HG03045 (cell line): ENCODE results near the gene SPO11.

Source experiments
- ATAC-seq: cut with Tn5 transposase; IDR thresholded peaks from one replicate; pipeline ENCODE4 v1.9.1; 2021; ENCODE audit warnings: mild to moderate bottlenecking, moderate library complexity; ENCODE audit not compliant: unreplicated experiment

SPO11 gene

DNA sequence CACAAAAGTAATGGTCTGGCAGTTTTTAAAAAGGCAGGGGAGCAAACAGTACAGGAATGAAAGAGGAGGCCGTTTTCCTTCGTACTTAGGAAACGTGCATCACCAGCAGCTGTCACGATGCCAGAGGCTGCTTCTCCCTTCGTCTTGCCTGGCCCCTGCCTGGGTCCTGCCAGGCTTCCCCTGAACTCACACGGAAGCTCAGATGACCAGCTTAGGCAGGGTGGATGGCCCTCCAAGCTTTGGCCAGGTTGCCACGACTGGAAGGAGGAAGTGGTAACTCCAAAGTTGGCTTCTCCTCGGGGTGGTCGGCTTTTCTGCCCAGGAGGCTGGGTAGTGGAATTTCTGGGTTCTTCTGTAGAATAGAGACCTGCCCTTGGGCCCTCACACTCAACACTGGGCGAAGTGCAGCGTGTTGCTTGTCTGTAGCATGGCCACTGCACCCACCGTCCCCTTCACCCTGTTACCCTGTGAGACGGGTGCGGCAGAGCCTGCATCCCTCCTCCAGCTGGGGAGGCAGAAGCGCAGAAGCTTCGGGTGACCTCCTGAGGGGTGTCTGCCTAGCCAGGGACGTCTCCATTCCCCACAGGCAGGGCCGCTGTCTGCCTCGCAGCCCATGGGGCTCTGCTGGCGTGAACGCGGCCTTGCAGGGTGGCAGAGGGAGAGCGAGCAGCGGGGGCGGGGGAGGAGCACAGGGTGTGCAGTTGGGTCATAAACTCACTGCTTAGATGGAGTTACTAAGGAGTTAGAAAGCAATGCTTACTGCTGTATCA lies 43.2 kb downstream of the SPO11 start:
- no peak for ATAC-seq

DNA sequence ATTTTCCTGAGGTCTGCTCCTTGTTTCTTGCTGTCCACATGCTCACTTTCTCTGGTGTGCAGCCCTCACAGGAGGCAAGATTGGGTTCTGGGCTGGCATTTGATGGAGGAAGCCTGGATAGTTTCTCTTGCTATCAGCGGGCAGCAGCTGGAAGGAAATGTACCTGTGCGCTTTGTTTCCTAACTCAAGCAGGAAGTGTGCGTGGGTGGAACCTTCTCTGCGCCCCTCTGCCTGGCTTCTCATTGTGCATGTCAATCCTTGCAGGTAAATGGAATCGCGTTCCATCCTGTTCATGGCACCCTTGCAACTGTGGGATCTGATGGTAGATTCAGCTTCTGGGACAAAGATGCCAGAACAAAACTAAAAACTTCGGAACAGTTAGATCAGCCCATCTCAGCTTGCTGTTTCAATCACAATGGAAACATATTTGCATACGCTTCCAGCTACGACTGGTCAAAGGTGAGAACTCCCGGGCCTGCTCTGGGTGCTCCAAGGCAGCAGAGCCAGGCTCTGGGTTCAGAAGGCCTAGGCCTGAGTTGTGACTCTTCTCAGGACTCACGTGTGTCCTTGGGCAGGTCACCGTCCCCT lies 44.8 kb downstream of the SPO11 start:
- no peak for ATAC-seq

DNA sequence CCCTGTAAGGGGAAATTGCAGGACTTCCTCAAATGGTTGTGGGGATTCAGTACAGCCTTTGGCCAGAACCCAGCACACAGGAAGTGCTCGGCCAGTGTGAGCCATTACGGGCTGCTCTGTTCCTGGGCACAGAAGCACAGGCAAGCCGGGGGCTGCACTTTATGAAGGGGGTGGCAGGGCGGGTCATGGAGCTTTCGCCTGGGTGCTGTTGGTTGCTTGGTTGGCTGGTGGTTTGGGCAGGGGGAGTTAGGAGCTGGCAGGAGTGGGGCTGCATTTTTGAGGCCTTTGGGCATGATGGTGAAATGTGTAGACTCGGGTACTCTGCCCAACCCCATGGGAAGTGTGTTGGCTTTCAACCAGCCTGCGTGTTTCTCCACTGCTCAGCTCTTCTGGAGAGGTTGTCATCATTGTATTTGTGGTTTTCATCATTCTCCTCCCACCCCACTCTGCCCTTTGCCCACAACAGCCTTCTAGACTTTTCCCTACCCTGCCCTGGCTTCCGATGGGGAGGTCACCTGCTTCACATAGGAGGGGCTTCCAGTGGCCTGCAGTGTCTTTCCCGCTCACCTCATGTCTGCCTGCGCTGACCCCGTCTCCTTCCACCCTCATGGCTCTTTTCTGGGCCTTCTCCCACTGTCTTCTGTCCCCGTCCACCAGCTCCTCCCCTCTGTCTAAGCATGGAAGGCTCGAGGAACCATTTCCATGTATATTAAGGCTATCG lies 45.5 kb downstream of the SPO11 start:
- no peak for ATAC-seq

DNA sequence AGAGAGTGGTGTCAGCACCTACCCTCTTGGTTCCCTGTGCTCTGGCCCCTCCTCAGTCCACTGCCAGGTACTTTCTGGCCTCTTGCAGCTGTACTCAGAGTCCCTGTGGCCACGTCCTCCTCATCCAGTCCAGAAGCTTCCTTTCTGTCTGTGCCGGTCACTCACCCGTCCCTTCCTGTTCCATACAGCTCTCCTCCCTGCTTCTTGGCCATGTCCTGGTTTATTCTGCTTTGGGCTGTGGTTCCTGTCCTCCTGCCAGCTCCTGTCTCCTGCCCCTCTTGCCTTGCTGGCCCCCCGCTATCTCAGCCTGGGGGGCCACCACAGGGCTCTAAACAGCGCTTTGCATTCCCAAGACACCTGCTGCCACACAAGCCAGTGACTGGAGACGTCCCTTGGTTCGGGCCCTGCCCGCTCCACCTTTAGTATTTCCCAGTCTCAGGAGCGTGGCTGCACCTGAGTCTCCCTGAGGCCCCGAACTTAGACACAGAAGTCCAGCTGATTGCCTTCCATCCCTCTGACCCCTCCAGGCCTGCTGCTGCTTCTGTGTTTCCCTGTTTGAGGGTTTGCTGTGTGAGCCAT lies 46.1 kb downstream of the SPO11 start:
- no peak for ATAC-seq

DNA sequence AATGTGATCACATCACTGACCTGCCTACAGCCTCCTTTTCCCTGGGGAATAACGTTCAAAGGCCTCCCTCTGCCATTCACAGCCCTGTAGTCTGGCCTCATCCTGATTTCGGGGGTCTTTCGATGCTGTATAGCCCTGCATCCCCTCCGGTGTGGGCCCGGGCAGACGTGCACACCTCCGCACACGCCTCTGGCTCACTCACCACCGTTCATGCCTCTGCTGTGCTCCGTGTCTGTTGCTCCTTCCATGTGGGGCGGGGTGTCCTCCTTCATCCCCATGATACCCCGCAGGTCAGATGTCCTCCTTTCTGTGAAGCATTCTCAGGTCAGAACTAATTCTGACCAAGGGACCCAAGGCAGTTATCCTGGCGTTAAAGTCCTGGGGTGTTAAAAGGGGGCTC lies 47.7 kb downstream of the SPO11 start:
- ATAC-seq = no peak

DNA sequence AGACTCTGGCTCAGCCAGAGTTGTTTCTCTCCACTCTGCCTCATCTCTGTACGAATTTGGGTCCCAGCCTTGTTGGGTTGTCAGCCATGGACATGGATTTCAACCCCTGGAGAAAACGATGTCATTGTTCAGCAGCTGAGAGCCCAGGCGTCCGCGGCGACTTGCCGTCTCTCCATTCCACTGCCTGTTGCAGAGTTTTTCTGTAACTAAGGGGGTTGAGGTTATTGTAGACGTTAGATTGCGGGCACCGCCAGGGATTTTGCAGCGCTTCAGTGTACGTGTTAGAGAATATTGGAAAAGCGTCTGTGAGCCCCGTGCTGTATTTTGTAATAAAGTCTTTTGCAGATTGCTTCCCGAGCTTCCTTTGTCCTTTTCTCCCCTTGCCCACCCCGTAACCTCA lies 48.5 kb downstream of the SPO11 start:
- ATAC-seq = no peak

DNA sequence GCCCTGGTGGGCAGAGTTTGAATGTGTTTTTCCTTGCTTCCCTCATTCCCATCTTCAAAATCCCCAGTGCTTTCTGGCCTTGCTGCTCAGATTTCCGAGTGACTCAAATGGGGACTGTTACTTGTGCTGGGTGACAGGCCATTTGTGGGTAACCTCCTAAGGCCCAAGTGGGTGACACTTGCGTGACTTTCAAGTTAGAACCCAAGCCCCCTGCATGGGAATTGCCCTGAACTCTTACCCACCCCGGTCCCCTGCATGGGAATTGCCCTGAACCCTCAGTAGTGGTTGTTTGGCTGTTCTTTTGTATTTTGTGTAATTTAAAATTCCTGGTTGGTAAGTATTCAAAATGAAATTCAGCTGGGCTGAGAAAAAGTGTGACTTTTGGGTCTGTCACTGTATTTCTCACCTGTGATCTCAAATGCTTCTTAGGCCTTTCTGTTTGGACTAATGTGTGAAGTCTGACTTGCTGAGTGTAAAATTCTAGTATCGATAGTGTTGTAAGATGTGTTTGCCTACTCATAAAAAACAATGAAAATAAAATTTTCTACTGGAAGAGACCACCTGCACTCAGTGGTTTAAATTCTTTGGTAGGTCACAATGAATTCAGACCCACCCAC lies 49.2 kb downstream of the SPO11 start:
- ATAC-seq = no peak

DNA sequence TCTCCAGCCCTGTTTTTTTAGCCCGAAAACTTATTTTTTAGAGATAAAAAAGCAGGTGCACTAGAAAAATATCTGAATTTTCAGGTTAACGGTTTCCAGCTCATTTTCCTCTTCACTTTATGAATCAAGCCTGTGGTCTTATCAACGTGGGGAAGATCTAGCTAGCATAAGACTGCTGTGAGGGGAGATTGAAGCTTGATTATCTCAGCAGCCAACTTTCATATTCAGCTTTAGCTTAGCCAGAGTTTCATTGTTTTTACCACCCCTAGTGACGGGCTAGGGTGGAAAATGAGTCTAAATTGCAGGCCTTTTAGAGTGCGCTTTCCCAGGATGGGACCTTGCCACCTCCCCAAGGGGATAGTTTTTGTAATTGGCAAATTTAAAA lies 49.7 kb downstream of the SPO11 start:
- ATAC-seq = no peak

DNA sequence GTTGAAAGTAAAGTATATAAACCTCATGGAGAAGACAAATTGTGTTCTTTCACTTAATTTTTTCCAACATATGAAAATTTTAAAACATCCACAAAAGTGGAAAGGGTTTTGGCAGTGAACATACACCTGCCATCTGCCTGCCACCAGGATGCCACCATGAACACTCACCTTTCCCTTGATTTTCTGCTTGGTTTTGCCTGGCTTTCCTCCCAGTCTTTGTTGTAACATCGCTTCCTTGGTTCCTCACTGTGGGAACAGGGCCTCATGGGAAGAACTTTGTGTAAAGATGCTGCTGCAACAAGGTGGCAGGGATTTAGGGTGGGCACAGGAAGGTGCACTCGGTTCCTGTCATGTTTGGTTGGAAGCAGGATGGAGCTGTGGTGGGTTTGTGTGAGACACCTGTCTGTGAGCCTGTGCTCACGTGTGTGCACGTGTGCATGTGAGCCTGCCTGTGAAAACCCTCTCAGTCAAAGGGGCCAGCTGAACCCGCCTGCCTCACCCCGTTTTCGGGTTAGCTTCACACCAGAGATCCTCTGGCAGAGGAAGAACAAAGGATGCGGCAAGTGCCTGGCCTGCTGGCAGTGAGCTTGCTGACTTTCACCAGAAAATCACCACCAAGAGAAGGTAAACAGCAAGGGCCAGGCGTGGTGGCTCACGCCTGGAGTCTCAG lies 50.6 kb downstream of the SPO11 start:
- ATAC-seq = no peak

DNA sequence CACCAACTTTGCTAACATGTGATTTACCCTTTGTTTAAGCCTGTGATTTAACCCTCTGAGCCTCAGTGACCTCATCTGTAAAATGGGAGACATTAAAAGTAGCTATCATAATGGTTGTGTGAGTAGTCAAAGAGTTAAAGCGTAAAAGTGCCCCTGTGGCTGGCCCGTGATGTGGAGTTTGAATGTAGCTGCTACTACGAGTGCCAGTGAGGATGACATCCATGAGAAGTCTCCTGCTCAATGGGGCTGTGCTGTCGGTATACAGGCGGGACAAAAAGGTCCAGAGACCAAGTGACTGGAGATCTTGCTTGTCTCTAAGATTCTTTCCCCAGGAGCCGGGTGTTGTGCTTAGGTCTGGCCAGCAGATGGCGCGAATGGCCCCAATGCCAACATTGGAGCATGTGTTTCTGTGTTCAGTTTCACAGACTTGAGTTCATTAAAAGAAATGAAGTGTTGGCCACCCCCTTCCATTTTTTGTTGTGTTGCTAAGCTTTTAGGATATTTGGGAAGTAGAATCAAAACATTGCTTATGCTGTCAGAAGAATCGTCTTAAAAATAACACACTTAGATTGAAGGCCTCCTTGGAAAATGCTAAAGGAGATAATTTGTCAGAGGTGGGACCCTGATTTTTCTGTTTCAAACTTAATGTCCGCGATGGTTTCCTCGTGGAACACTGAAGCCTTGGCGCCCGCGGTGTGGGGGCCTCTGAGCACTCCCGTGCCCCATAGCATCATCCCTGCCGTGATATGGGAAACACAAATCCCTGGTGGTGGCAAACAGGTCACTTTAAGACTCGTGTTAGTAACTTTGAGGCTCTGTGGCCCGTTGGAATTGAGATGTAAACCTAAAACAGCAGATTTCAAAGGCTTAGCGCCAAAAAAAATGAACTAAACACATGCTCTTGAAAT lies 52.2 kb downstream of the SPO11 start:
- ATAC-seq = no peak

DNA sequence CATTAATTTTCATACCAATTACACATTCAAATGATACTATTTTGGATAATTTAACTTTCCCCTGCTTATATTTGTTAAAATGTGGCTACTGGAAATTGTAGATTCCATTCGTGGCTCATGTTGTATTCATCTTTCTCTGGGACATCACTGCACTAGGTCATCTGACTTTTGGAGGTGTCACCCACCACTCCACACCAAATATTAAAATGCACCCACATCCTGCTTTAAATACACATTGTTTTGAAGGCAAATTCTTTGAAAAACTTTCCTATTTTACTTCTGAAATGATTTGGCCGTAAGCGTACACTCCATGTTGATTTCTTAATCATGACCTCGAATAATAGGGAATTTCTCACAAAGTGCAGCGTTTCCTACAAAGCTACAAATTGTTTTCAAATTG lies 52.9 kb downstream of the SPO11 start:
- ATAC-seq = no peak

DNA sequence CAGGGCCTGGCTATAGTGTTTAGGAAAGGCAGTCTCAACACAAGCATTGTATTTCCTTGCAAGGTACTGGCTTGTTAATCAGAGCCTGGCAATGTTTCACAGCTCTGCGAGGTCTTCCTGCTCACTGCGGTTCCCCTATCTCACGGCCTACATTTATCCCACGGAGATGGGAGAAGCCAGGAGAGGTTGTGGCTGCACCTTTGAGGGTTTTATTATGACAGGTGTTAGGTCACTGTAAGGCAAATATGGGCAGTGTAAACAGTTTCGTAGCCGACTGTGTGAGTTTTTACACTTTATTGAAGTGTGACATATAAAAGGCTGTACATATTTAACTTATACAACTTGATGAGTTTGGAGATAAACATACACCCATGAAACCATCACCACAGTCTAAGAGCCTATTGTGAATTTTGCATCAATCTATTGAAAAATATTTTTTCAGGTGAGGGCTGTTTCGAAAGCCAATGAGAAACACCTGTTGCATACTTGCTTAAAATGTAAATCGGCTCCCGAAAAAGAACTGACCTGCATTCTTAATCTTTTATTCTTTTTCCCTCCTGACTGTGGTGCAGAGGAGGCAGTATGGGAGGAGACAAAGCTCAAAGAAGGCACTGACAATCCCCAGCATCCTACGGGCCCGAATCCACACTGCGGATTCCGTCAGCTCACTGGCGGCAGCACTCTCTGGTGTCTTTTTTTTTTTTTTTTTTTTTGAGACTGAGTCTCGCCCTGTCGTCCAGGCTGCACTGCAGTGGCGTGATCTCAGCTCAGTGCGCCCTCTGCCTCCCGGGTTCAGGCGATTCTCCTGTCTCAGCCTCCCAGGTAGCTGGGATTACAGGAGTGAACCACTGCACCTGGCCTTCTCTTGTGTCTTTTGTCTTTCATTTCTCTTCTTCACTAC lies 54.1 kb downstream of the SPO11 start:
- no peak for ATAC-seq

DNA sequence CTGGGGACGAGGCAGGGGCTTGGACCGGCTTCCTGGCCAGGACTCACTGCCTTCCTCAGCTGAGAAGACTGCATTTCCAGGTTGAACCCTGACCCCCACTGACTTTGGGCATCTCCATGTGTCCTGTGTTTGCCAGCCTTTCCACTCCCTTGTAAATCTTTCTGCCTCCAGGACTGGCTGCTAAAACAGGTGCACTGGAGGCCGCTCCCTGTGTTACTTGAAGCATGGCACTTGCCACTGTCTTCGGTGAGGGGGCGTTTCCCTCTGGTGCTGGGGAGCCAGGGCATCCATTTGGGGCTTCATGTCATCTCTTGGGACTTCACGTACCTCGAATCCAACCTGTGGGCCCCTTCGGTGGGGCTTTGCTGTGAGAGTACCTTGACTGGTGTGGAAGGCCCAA lies 54.9 kb downstream of the SPO11 start:
- ATAC-seq = no peak

DNA sequence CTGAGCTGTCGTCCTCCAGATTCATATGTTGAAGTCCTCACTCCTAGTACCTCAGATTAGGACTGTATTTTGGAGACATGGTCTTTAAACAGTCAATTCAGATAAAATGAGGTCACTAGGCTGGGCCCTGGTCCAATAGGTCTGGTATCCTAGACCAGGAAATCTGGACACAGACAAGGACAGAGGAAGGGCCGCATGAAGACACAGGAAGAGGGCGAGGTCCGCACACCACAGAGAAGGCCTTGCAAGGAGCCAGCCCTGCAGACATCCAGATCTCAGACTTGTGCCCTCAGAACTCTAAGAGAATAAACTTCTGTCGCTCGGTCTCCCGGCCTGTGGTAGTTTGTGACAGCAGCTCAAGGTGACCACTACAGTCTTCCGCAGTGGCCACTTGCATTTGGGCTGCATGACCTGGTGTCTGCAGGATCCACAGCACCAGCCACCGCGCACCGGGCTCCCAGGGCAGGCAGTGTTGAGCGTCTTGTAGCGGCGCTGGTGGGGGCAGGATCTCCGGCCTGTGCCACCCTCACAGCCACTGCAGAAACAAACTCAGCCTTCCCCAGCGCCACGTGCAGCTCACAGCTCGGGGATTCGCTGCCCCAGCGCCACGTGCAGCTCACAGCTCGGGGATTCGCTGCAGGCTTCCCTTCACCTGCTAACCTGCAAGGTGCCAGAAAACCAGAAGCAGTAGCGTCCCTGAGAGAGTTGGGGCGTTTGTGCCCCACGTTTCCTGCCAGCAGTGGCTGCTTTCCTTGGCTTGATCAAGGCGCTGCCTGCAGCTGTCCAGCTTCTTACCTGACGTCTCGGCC lies 55.6 kb downstream of the SPO11 start:
- ATAC-seq = no peak

DNA sequence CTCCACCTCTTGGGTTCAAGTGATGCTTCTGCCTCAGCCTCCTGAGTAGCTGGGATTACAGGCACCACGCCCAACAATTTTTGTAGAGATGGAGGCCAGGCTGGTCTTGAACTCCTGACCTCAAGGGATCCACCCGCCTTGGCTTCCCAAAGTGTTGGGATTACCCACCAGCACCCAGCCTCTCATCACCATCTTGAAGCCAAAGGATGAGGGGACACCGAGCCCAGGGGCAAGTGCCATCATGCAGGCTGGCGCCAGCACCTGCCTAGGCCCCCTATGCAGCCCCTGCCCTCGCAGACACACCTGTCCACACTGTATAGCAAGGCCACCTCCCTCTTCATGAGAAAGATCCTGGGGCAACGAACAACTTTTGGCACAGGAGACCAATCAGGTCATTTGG lies 56.3 kb downstream of the SPO11 start:
- ATAC-seq = no peak

DNA sequence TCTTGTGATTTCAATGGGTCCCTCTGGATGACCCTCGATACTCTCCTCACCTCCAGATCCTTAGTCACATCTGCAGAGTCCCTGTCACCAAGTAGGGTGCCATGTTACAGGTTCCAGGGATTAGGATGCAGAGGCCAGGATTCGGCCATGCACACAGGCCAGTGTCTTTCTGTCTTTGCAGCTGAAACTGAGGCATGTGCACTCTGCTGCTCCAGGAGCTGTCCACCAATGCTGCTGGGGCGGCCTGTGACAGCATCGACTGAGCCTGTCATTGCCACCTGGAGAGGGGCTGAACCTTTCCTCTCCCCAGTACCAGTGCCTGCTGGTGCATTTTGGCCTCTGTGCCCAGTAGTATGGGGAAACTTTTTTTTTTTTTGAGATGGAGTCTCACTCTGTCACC lies 57.2 kb downstream of the SPO11 start:
- ATAC-seq = no peak

DNA sequence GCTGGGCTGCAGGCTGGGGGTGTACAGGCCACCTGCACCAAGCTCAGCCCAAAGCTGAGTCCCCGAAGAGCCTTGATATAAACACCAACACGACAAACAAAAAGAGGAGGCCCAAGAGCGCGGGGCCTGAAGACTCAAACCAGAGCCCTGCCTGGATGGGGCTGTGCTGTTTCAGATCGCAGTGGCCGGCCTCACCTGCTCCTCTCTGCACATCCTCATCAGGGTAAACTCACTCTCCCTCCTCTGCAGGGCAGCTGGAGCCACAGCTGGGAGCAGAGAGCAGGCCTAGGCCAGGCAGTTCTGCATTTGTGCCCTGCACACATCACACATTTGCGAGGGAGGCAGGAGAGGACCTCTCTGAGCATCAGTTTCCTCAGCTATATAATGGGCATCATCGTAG lies 57.9 kb downstream of the SPO11 start:
- no peak for ATAC-seq

DNA sequence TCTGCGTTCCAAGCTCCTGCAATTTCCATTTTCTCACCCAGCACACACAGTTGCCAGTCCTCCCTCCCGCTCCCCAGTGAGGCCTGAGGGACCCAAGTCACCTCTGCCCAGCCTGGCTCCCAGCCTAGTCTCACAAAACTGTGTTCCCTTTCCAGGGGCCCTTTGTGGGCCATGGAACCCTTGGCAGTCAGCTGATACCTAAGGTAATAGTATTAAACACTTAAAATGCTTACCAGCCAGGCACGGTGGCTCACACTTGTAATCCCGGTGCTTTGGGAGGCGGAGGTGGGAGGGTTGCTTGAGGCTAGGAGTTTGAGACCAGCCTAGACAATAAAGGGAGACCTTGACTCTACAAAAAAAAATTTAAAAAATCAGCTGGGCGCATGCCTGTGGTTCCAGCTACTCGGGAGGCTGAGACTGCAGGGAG lies 58.4 kb downstream of the SPO11 start:
- no peak for ATAC-seq
